GM19025 (cell line): Measurements from ENCODE around the gene UBASH3B.
"Not testable (repeated sequence)": the region's sequence is repeated elsewhere in the genome, so short reads cannot be mapped to it uniquely, and the experiment has no call there.

Experiments used
- ATAC-seq: cut with Tn5 transposase; IDR thresholded peaks from one replicate; pipeline ENCODE4 v1.9.1; 2021; ENCODE audit warnings: mild to moderate bottlenecking, low read depth, moderate library complexity; ENCODE audit not compliant: unreplicated experiment

UBASH3B gene

GRCh38 chr11:122727101-122727929 is 71.8 kb downstream of the UBASH3B start:
- peak; percentile 75 for ATAC-seq

DNA sequence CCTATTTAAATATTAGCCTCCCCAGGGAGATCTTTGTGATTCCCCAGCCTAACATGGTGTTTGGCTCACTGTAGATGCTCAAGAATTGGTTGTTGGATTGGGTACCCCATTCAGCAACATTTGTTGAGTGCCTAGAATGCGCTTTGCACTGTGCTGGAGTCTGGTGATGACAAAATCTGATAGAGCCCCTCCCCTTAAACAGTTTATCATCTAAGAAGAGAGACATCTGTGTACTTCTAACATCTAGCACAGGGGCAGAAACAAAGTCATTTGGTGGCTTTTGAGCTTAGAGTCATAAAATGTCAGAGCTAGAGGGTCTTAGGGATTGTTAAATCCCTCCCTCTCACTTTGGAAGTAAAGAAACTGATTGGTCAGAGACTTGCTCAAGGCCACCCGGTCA is 73.0 kb downstream of the UBASH3B start:
- ATAC-seq, result no peak

DNA sequence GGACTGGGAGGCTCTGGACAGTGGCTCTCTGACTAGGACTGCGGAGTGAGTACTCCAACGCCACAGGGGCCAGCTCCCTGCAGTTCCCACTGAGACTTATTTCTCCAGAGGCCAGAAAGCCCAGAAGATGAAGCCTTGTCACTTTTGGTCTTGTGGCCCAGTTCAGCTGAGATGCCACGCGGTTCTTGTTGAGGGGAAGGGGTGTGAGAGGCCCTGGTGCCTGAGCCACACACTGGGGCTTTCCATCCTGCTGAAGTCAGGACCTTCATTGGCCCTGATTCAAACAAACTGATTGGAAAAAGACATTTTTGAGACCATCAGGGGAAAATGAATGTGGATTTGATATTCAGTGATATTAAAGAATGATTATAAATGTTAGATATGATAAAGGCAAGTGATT is 73.6 kb downstream of the UBASH3B start:
- ATAC-seq, result no peak

- not testable (repeated sequence) for ATAC-seq
Observed at GRCh38 chr11:122730694-122731093, 75.2 kb downstream of the UBASH3B start.

DNA sequence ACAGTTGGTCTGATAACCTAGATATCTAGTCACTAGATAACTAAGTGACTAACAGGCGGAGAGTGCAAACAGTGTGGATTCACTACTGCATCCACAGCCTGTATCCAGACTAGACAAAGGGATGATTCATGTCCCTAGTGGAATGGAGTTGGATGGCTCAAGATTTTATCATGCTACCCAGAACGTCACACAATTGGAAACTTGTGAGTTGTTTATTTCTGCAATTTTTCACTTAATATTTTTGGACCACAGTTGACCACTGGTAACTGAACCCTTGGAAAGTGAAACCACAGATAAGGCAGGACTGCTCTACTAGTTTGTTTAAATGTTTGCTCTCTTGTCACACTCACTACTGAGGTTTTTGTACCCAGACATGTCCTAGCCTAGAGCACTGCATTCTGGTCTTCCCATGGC is 76.0 kb downstream of the UBASH3B start:
- no peak for ATAC-seq

GRCh38 chr11:122732342-122733315 is 77.1 kb downstream of the UBASH3B start:
- ATAC-seq, result no peak

GRCh38 chr11:122733318-122733717 is 77.8 kb downstream of the UBASH3B start:
- no peak for ATAC-seq

GRCh38 chr11:122734848-122735496 is 79.5 kb downstream of the UBASH3B start:
- no peak for ATAC-seq

GRCh38 chr11:122737951-122738693 is 82.6 kb downstream of the UBASH3B start:
- ATAC-seq, result no peak

- ATAC-seq, result no peak
Observed at GRCh38 chr11:122741613-122742300, 86.2 kb downstream of the UBASH3B start.

DNA sequence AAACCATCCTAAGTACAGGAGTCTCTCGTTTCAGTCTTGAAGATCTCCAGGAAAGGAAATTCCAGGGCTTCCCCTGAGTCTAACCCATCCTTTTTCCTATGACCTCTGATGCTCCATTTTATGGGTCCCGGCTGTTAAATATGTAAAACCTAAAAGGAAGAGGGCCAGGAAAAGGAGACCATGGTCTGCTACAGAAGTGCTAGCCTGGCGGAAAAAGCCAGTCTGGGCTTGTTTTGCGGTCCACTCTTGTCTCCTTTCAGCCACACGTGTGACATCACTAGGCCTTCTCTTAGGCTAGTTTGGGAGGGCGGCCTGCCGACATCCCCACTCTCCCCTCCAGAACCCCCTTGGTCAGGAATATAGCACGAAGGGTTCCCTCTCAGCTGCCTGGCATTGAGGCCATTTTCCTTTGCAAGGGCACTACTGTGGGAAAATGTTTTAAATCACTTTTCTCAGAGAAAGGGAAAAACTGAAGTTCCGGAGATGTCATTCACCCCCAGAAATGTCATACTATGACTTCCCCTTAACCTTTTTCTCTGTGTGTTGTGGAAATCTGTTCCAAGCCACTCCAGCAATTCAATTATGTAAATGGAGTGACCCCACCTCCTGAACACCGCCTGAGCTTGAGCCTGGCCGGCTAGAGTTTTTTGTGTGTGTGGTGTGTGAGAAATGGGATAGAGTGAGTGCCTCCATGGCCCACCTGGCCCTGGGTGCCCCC is 86.9 kb downstream of the UBASH3B start:
- ATAC-seq, result no peak

- ATAC-seq, result no peak
Observed at GRCh38 chr11:122743097-122743741, 87.7 kb downstream of the UBASH3B start.

DNA sequence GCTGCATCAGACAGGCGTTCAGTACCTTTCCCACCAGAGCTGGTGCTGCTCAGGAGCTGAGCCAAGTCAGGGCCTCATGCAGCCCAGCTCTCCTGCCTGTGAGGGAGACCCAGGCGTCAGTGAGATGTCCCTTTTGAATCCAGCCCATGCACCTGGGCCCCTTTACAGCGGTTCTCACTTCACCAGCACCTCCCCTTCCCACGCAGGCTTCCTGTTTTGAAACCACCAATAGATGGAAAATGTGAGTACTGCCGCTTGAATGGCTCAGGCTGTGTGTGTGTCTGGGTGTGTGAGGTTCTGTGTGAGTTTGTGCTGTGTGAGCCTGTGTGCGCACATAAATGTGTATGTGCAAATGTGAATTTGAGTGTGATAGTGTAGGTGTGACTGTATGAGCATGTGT is 88.4 kb downstream of the UBASH3B start:
- ATAC-seq, result no peak

GRCh38 chr11:122744357-122744756 is 88.8 kb downstream of the UBASH3B start:
- no peak for ATAC-seq

DNA sequence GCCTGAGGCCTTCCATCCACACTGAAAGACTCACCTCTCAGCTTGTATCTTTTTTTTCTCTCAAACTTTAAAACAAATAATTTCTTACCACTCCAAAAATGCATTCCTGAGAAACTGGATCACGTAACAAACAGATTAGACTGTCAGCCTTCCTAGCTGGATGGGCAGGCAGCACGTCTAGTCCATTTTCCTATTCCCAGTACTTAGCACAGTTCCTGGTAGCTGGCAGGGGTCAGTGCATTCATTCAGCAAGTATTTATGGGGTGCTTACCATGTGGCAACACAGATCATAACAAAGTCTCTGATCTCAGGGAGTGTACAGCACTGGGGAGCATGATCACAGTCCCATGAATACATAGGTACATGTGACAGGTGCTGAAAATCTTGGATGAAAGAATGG is 89.6 kb downstream of the UBASH3B start:
- no peak for ATAC-seq

GRCh38 chr11:122746050-122746478 is 90.5 kb downstream of the UBASH3B start:
- peak; percentile 72 for ATAC-seq

DNA sequence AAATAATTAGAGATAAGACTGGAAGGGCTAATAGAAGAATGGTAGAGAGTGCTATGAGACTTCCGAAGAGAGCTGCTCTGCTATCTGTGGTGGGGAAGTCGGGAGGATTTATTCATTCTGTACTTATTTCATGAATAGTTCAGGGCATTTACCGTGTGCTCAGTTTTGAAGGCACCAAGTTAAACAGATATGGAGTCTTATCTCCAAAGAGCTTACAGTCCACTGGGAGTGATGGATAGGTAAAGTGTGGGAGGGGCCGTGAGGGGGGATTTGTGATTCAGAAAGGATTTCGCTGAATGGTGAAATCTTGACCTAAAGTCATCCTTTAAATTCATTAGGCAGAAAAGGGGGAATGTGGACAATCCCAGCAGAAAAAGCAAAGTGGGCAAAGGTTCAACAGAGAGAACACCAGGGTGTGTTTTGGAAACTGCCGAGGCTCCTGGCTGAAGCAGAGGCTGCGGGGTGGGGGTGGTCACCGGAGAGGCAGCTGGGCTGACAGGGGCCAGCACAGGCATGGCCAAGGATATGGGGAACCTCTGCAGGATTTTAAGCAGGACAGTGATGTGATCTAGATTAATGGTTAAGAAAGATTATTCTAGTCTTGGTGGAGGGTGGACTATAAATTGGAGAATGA is 91.2 kb downstream of the UBASH3B start:
- no peak for ATAC-seq

GRCh38 chr11:122747351-122747781 is 91.8 kb downstream of the UBASH3B start:
- ATAC-seq, result no peak
